HepG2 (cell line): ENCODE results near the gene RPRD1A. TPM values are rescaled to one million over a fixed set of nuclear protein-coding genes. Genes with fewer than 3 reads are reported as not detected.

Experiments
- BCLAF1 ChIP-seq: fragments of 450-650 bp; IDR thresholded peaks from 2 replicates; pipeline ENCODE4 v1.6.1; 2017; ENCODE audit warnings: mild to moderate bottlenecking
- CC2D1A ChIP-seq: sonication (generic); formaldehyde crosslinking; IDR thresholded peaks from 2 replicates; pipeline ENCODE4 v1.8.1; 2023; ENCODE audit warnings: mild to moderate bottlenecking, missing genetic modification reagents
- FOXK1 ChIP-seq: sonication (generic); formaldehyde crosslinking; IDR thresholded peaks from 2 replicates; pipeline ENCODE4 v1.4.0; 2020; ENCODE audit warnings: low read depth, missing genetic modification reagents, borderline replicate concordance
- GABPA ChIP-seq, 2 experiments: IDR thresholded peaks; 2 replicates each; pipeline ENCODE4 v1.6.1; 2011 to 2016; ENCODE audit warnings: low read depth in 2 of 2, low read length in 1 of 2, missing biosample characterization in 1 of 2, missing genetic modification characterization in 1 of 2
- GZF1 ChIP-seq: sonication (generic); formaldehyde crosslinking; IDR thresholded peaks from 2 replicates; pipeline ENCODE4 v1.5.1; 2020; ENCODE audit warnings: mild to moderate bottlenecking, missing genetic modification reagents
- MAF1 ChIP-seq: sonication (generic); formaldehyde crosslinking; IDR thresholded peaks from 2 replicates; pipeline ENCODE4 v1.5.0; 2020; ENCODE audit warnings: missing genetic modification reagents, borderline replicate concordance
- PPARG ChIP-seq: conservative IDR thresholded peaks from 2 replicates; pipeline ENCODE4 v1.6.1; 2016; ENCODE audit warnings: missing biosample characterization, missing genetic modification reagents
- SALL1 ChIP-seq: sonication (generic); formaldehyde crosslinking; IDR thresholded peaks from 2 replicates; pipeline ENCODE4 v1.8.0; 2022; ENCODE audit warnings: mild to moderate bottlenecking, missing genetic modification reagents
- SCMH1 ChIP-seq: sonication (generic); formaldehyde crosslinking; IDR thresholded peaks from 2 replicates; pipeline ENCODE4 v1.9.0; 2021; ENCODE audit warnings: missing genetic modification reagents, mild to moderate bottlenecking, borderline replicate concordance
- SOX5 ChIP-seq: IDR thresholded peaks from 2 replicates; pipeline ENCODE4 v1.6.1; 2016; ENCODE audit warnings: borderline replicate concordance
- THAP9 ChIP-seq: sonication (generic); formaldehyde crosslinking; IDR thresholded peaks from 2 replicates; pipeline ENCODE4; 2020; ENCODE audit warnings: missing genetic modification reagents, mild to moderate bottlenecking, borderline replicate concordance
- ZFP41 ChIP-seq: sonication (generic); formaldehyde crosslinking; IDR thresholded peaks from 2 replicates; pipeline ENCODE4 v1.4.0; 2020; ENCODE audit warnings: mild to moderate bottlenecking, missing genetic modification reagents, borderline replicate concordance
- ZNF138 ChIP-seq: sonication (generic); formaldehyde crosslinking; IDR thresholded peaks from 2 replicates; pipeline ENCODE4 v1.5.0; 2020; ENCODE audit warnings: mild to moderate bottlenecking, low read depth, missing genetic modification reagents
- ZNF251 ChIP-seq: sonication (generic); formaldehyde crosslinking; IDR thresholded peaks from 2 replicates; pipeline ENCODE4 v1.9.0; 2021; ENCODE audit warnings: mild to moderate bottlenecking, missing genetic modification reagents
- ZNF260 ChIP-seq: sonication (generic); formaldehyde crosslinking; IDR thresholded peaks from 2 replicates; pipeline ENCODE4 v1.4.0; 2020; ENCODE audit warnings: missing genetic modification reagents, low read depth, mild to moderate bottlenecking, borderline replicate concordance
- ZNF329 ChIP-seq: sonication (generic); formaldehyde crosslinking; IDR thresholded peaks from 2 replicates; pipeline ENCODE4 v1.9.0; 2021; ENCODE audit warnings: low read depth, mild to moderate bottlenecking, missing genetic modification reagents
- ZNF639 ChIP-seq: conservative IDR thresholded peaks from 2 replicates; pipeline ENCODE4 v1.6.1; 2018; ENCODE audit warnings: missing genetic modification reagents
- ZNF713 ChIP-seq: sonication (generic); formaldehyde crosslinking; IDR thresholded peaks from 2 replicates; pipeline ENCODE4 v1.4.0; 2020; ENCODE audit warnings: mild to moderate bottlenecking, missing genetic modification reagents
- ZNF879 ChIP-seq: sonication (generic); formaldehyde crosslinking; IDR thresholded peaks from 2 replicates; pipeline ENCODE4 v1.8.1; 2023; ENCODE audit warnings: missing genetic modification reagents
- ZSCAN25 ChIP-seq: sonication (generic); formaldehyde crosslinking; IDR thresholded peaks from 2 replicates; pipeline ENCODE4 v1.8.0; 2022; ENCODE audit warnings: mild to moderate bottlenecking, missing genetic modification reagents
- polyA plus RNA-seq, 8 experiments: library from polyadenylated mRNA; depleted of rRNA in 3 of 8; stranded (reverse) in 7 of 8; unstranded in 1 of 8; fragments of >200 nt; fragmentation: Illumina TruSeq in 4 of 8; extraction: Trizol in 4 of 8; gene quantifications; 2 replicates each; pipeline versions ENCODE4 v1.2.1 to v1.2.3, GENCODE V29; 2011 to 2016; ENCODE audit warnings: low read depth in 4 of 8, missing spikeins in 1 of 8, mixed read lengths in 1 of 8; ENCODE audit not compliant: insufficient read depth in 1 of 8
- total RNA-seq, 5 experiments: library from RNA; depleted of rRNA; stranded (reverse); fragments of >200 nt; fragmentation: Illumina TruSeq; extraction: Trizol; gene quantifications; 2 replicates each; pipeline ENCODE4 v1.2.3, GENCODE V29; 2016; ENCODE audit warnings: low read depth in 1 of 5

The RPRD1A gene
- total and polyA plus RNA-seq, 2 of the 13 experiments (the other 11 are each of a cell fraction or from before 2014, with no cell fraction given) = 42.5 to 78.2 TPM

- no peak for TF ChIP-seq BCLAF1
- peak; percentile 59; the same call in 1 of the 2 replicates for TF ChIP-seq SOX5 (CRISPR knock-in tag)
- peak; percentile 91 for TF ChIP-seq SALL1
- peak; percentile 53; the same call in 1 of the 2 replicates for TF ChIP-seq ZSCAN25
- TF ChIP-seq ZNF260 (CRISPR knock-in tag) = no peak
- TF ChIP-seq ZNF251 (CRISPR knock-in tag) = no peak
- peak; percentile 52; the same call in 1 of the 2 replicates for TF ChIP-seq MAF1 (CRISPR knock-in tag)
- peak; percentile 81; the same call in 1 of the 2 replicates for TF ChIP-seq THAP9
- no peak; the same call in 1 of the 2 replicates for TF ChIP-seq ZNF329 (CRISPR knock-in tag)
- no peak for TF ChIP-seq ZFP41 (CRISPR knock-in tag)
- TF ChIP-seq GZF1 = no peak
- no peak for TF ChIP-seq ZNF879 (CRISPR knock-in tag)
- no peak for TF ChIP-seq SCMH1 (CRISPR knock-in tag)
- no peak for TF ChIP-seq ZNF138
- TF ChIP-seq PPARG = peak; percentile 47
- peak; percentile 97 for TF ChIP-seq GABPA (IDR thresholded peaks at IDR 0.05; ENCODE audit: low read depth, low read length)
- peak; percentile 98 for TF ChIP-seq GABPA (CRISPR knock-in tag; IDR thresholded peaks at IDR 0.05; ENCODE audit: low read depth)
- TF ChIP-seq FOXK1 = peak; percentile 90; the same call in 1 of the 2 replicates
- TF ChIP-seq ZNF713 = no peak
- TF ChIP-seq ZNF639 (CRISPR knock-in tag) = peak; percentile 83
- TF ChIP-seq CC2D1A = no peak
Measured at GRCh38 chr18:35972197-35973000, 95.0 kb downstream of the RPRD1A start, which contains the start of gene RMP24 (continued).
